B cell (primary cell): ENCODE results near the gene RMDN2. TPM values are rescaled to one million over a fixed set of nuclear protein-coding genes. Genes with fewer than 3 reads are reported as not detected.

ENCODE experiments used
- ATAC-seq: fragments of 200-7000 bp; cut with Tn5 transposase; one replicate; pipeline ENCODE4 v1.10.0; 2021; ENCODE audit warnings: low read depth, mild to moderate bottlenecking, moderate number of reproducible peaks, moderate library complexity
- CTCF ChIA-PET: fragments of 350-600 bp; sonication (Branson Sonifier 250); formaldehyde crosslinking; loops from one replicate; lab custom pipeline; 2021; ENCODE audit warnings: antibody characterized with exemption, inconsistent platforms; lab: Charles Lee
- POLR2A ChIA-PET: fragments of 350-600 bp; sonication (Branson Sonifier 250); formaldehyde crosslinking; loops from one replicate; lab custom pipeline; 2021; ENCODE audit warnings: antibody characterized with exemption; lab: Charles Lee
- DNase-seq: peaks from one replicate; pipeline ENCODE4 v3.0.0; 2013
- H2AFZ ChIP-seq: 2 replicates; pipeline ENCODE4 v1.6.1; 2012; ENCODE audit warnings: mild to moderate bottlenecking, low read depth, low read length; ENCODE audit not compliant: insufficient read depth, poor library complexity, severe bottlenecking
- H3K27ac ChIP-seq, 2 donors: 1 replicate in 1 of 2; 2 replicates in 1 of 2; pipeline ENCODE4 v1.5.1; 2012 to 2013; ENCODE audit warnings: low read length in 2 of 2, mild to moderate bottlenecking in 2 of 2, moderate library complexity in 1 of 2
- H3K27me3 ChIP-seq, 4 experiments: fragments of 200-600 bp in 1 of 4; sonication (generic) in 1 of 4; replicated peaks in 1 of 4; 1 replicate in 2 of 4; 2 replicates in 2 of 4; pipeline versions ENCODE4 v1.6.1 to v1.7.0; 2013 to 2016; ENCODE audit warnings: low read length in 3 of 4, mild to moderate bottlenecking in 2 of 4, mixed read lengths in 1 of 4, moderate library complexity in 1 of 4; ENCODE audit not compliant: insufficient read depth in 4 of 4, control insufficient read depth in 3 of 4; ENCODE audit errors: control extremely low read depth in 1 of 4
- H3K36me3 ChIP-seq, 2 experiments: replicated peaks in 1 of 2; 1 replicate in 1 of 2; 2 replicates in 1 of 2; pipeline versions ENCODE4 v1.6.1 to v1.7.1; 2013; ENCODE audit warnings: low read length in 1 of 2; ENCODE audit not compliant: insufficient read depth in 2 of 2, control insufficient read depth in 1 of 2; ENCODE audit errors: control extremely low read depth in 1 of 2, extremely low read depth in 1 of 2
- H3K4me1 ChIP-seq, 2 donors: fragments of 200-600 bp in 1 of 2; sonication (generic) in 1 of 2; 1 replicate in 1 of 2; 2 replicates in 1 of 2; pipeline versions ENCODE4 v1.5.1 to v1.6.1; 2013 to 2017; ENCODE audit warnings: low read length in 2 of 2; ENCODE audit not compliant: control insufficient read depth in 2 of 2, insufficient read depth in 2 of 2
- H3K4me2 ChIP-seq: replicated peaks from 2 replicates; pipeline ENCODE3; 2012; ENCODE audit warnings: mild to moderate bottlenecking, low read depth, low read length; ENCODE audit not compliant: poor library complexity, severe bottlenecking
- H3K4me3 ChIP-seq, 5 experiments: fragments of 200-600 bp in 1 of 5; sonication (generic) in 1 of 5; 1 replicate in 3 of 5; 2 replicates in 2 of 5; pipeline versions ENCODE4 v1.5.1 to v1.7.0; 2011 to 2016; ENCODE audit warnings: low read length in 4 of 5, mild to moderate bottlenecking in 4 of 5, low read depth in 2 of 5, control low read depth in 1 of 5, moderate library complexity in 1 of 5; ENCODE audit not compliant: insufficient read depth in 1 of 5; ENCODE audit errors: control extremely low read depth in 1 of 5, extremely low read depth in 1 of 5
- H3K79me2 ChIP-seq: fragments of 200-600 bp; sonication (generic); one replicate; pipeline ENCODE4 v1.6.0; 2016; ENCODE audit warnings: low read length; ENCODE audit not compliant: control insufficient read depth, insufficient read depth
- H3K9ac ChIP-seq: fragments of 200-600 bp; sonication (generic); 2 replicates; pipeline ENCODE4 v1.6.1; 2017; ENCODE audit warnings: mild to moderate bottlenecking, low read length, moderate library complexity
- H3K9me3 ChIP-seq, 3 donors: one replicate each; pipeline versions ENCODE4 v1.6.1 to v1.7.1; 2013; ENCODE audit warnings: low read length in 2 of 3; ENCODE audit not compliant: control insufficient read depth in 2 of 3, insufficient read depth in 1 of 3; ENCODE audit errors: control extremely low read depth in 1 of 3
- H4K20me1 ChIP-seq: 2 replicates; pipeline ENCODE4 v1.6.0; 2012; ENCODE audit warnings: mild to moderate bottlenecking, low read length; ENCODE audit not compliant: insufficient read depth, control insufficient read depth, poor library complexity, severe bottlenecking
- H3K27ac Mint-ChIP-seq: one replicate; pipeline ENCODE4 v1.8.0; 2021; ENCODE audit warnings: mixed read lengths
- H3K27me3 Mint-ChIP-seq: one replicate; pipeline ENCODE4 v1.8.0; 2021; ENCODE audit warnings: mixed read lengths
- H3K4me1 Mint-ChIP-seq: one replicate; pipeline ENCODE4 v1.8.0; 2021; ENCODE audit warnings: mixed read lengths
- H3K4me3 Mint-ChIP-seq: one replicate; pipeline ENCODE4 v1.8.0; 2021; ENCODE audit warnings: mixed read lengths
- H3K9me3 Mint-ChIP-seq: one replicate; pipeline ENCODE4 v1.8.0; 2022; ENCODE audit warnings: mixed read lengths; ENCODE audit not compliant: insufficient read depth
- EZH2 ChIP-seq: IDR thresholded peaks from 2 replicates; pipeline ENCODE4 v1.6.1; 2012; ENCODE audit warnings: borderline replicate concordance, low read depth, mild to moderate bottlenecking, moderate library complexity, low read length; ENCODE audit not compliant: insufficient read depth, poor library complexity, severe bottlenecking
- WGBS: methylation state at CpG from one replicate; pipeline ENCODE4 v1.1.5; 2013; ENCODE audit warnings: missing lambda C conversion rate; ENCODE audit not compliant: insufficient coverage; 5-methylcytosine and 5-hydroxymethylcytosine counted together
- intact Hi-C: fragments of 100-400 bp; cut with micrococcal nuclease; formaldehyde crosslinking; loops from one replicate; pipeline ENCODE4 v1.10.0; 2022
- polyA plus RNA-seq: library from polyadenylated mRNA; depleted of rRNA; stranded (reverse); fragments of >200 nt; gene quantifications from 2 replicates; pipeline ENCODE4 v1.2.3, GENCODE V29; 2012
- total RNA-seq, 2 donors: library from RNA; stranded (reverse); fragments of 120-200 nt in 1 of 2; gene quantifications; 1 replicate in 1 of 2; 2 replicates in 1 of 2; pipeline versions ENCODE4 v1.2.3 to v1.2.4, GENCODE V29; 2013 to 2022
- TF ChIP-seq, protein P1 (sequence below): fragments of 200-600 bp; IDR thresholded peaks from one replicate; pipeline ENCODE4 v1.8.0; 2022; ENCODE audit warnings: antibody characterized with exemption, mild to moderate bottlenecking

RMDN2 gene
- total and polyA plus RNA-seq, 2 donors (not counting 1 experiment from before 2014, with no cell fraction given), result 6.4 to 6.6 TPM

DNA sequence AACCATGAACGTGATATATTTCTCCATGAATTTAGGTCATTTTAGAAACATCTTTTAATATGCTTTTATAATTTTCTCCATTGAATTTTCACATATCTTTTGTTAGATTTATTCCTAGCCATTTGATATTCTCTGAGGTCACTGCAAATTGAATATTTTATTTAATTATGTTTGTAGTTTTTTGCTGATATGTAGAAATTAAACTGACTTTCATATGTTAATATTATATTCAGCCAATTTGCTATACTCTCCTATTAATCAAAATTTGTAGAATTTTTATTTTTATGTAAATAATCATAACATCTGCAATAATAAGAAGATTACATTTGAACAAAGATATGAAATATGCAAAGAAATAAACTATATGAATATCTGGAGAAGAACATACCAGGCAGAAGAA is 46.9 kb downstream of the RMDN2 start:
- DNase-seq, result no peak
- Histone ChIP-seq H3K27ac (no peak overlapping the region), H3K4me3 (no peak overlapping the region), H3K4me1 (no peaks in the 10 kb centered on the region), H3K27me3 (no peaks in the 10 kb centered on the region), H3K9me3 (no peaks in the 10 kb centered on the region), H3K4me2 (no peak overlapping the region), H2AFZ (no peak overlapping the region), H3K79me2 (peaks cover 2% of the 10 kb centered on the region), H3K36me3 (no peaks in the 10 kb centered on the region), H3K9ac (no peak overlapping the region), H4K20me1 (no peaks in the 10 kb centered on the region)
- H3K4me1 Mint-ChIP-seq, result peaks cover 6% of the 10 kb centered on the region
- H3K9me3 Mint-ChIP-seq, result no peaks in the 10 kb centered on the region
- no peak for ATAC-seq
- POLR2A ChIA-PET, result no interaction called here
- no CpG with 5 or more reads among the region's 1 CpG for WGBS
- CTCF ChIA-PET, result no interaction called here
- H3K27ac Mint-ChIP-seq, result no peak overlapping the region
- H3K27me3 Mint-ChIP-seq, result no peaks in the 10 kb centered on the region
- intact Hi-C loops, result no loop called here
- no peak overlapping the region for H3K4me3 Mint-ChIP-seq
- no peak for TF ChIP-seq EZH2
- TF ChIP-seq, protein P1, sequence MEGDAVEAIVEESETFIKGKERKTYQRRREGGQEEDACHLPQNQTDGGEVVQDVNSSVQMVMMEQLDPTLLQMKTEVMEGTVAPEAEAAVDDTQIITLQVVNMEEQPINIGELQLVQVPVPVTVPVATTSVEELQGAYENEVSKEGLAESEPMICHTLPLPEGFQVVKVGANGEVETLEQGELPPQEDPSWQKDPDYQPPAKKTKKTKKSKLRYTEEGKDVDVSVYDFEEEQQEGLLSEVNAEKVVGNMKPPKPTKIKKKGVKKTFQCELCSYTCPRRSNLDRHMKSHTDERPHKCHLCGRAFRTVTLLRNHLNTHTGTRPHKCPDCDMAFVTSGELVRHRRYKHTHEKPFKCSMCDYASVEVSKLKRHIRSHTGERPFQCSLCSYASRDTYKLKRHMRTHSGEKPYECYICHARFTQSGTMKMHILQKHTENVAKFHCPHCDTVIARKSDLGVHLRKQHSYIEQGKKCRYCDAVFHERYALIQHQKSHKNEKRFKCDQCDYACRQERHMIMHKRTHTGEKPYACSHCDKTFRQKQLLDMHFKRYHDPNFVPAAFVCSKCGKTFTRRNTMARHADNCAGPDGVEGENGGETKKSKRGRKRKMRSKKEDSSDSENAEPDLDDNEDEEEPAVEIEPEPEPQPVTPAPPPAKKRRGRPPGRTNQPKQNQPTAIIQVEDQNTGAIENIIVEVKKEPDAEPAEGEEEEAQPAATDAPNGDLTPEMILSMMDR, result no peak

DNA sequence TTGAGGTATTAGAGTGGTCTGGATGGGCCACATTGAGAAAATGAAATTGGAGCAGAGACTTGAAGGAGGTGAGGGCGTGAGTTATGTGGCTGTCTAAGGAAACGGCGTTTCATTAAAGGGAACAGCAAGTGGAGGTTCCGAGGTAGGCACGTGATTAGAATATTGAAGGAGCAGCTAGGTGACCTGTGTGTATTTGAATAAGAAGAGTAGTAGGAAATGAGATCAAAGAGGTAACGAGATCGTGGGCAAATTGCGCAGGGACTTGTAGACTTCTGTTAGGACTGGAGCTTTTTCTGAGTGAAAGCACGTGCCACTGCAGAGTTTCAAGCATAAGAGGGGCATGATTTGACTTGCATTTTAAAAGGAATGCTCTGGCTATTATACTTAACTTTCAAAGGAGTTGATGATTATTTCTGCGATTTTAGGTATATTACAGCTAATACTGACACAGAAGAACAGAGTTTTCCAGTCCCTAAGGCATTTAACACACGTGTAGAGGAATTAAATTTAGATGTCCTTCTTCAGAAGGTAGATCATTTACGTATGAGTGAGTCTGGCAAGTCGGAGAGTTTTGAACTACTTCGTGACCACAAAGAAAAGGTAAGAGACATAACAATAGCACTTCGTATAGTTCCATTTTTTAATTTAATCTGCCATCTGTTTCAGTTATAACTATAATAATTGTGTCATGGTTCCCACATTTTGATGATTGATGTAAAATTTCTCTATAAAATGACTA is 48.7 kb downstream of the RMDN2 start:
- Mint-ChIP-seq H3K9me3 (no peaks in the 10 kb centered on the region), H3K27me3 (no peaks in the 10 kb centered on the region), H3K27ac (no peak overlapping the region), H3K4me1 (peaks cover 6% of the 10 kb centered on the region), H3K4me3 (no peak overlapping the region)
- ATAC-seq (no peak), DNase-seq (no peak)
- no peak overlapping the region for H3K27ac ChIP-seq
- H3K9me3 ChIP-seq, result no peaks in the 10 kb centered on the region
- peaks cover 2% of the 10 kb centered on the region for H3K79me2 ChIP-seq
- H3K27me3 ChIP-seq, result no peaks in the 10 kb centered on the region
- no peaks in the 10 kb centered on the region for H3K36me3 ChIP-seq
- no peak overlapping the region for H2AFZ ChIP-seq
- TF ChIP-seq, protein P1, result no peak
- TF ChIP-seq EZH2, result no peak
- ChIA-PET POLR2A (no interaction called here), CTCF (no interaction called here)
- no peaks in the 10 kb centered on the region for H3K4me1 ChIP-seq
- H3K4me3 ChIP-seq, result no peak overlapping the region
- H4K20me1 ChIP-seq, result no peaks in the 10 kb centered on the region
- no peak overlapping the region for H3K4me2 ChIP-seq
- WGBS, result 94% methylated on average over 12 of the region's 15 CpGs
- intact Hi-C loops, result no loop called here
- no peak overlapping the region for H3K9ac ChIP-seq
